ENCODE data around the gene SMARCD3. TPM values are rescaled to one million over a fixed set of nuclear protein-coding genes. Genes with fewer than 3 reads are reported as not detected.

The SMARCD3 gene
- total and polyA plus RNA-seq, 2 of the 4 experiments (the other 2 are of a cell fraction): 37.5 to 48.5 TPM

DNA sequence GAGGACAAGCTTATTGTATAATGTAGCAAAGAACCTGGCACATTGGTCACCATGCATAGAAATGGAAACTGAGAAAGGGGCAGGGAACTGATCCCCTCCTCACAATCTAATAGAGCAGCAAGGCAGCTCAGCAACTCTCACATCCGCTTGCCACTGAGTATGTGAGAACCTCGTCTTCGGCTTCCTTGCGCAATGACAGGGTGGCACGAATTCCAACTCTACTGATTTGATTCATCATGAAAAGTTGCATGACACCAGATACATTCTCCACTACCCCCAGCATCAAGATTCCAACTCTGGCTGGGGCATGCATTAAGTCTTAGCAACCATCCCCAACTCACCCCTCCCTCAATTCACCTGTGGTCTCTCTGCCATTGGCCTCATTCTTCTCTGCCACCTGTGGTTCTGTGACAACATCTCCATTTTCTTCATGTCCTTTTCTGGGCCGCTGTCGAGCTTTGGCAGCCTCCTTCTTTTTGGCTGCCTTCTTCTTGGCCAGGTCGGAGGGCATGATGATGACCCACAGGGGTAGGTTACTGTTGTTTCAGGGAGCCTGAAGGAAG is 22.5 kb downstream of the SMARCD3 start:
- Histone ChIP-seq H3K9me3 (ENCODE audit: control insufficient read depth, insufficient read depth, low read length) (no peaks in the 10 kb centered on the region), H2BK120ac (ENCODE audit: low read depth, low read length) (no peak overlapping the region), H3K4ac (ENCODE audit: low read depth, low read length) (peak overlapping the region; percentile 47; the same call in 1 of the 2 replicates), H2AK5ac (ENCODE audit: low read depth, low read length) (peak overlapping the region; percentile 37; the same call in 1 of the 2 replicates), H3K27ac (ENCODE audit: insufficient read depth, low read length) (peak overlapping the region; percentile 62; the same call in 1 of the 2 replicates), H3K36me3 (ENCODE audit: control insufficient read depth, insufficient read depth, low read length) (peaks cover 29% of the 10 kb centered on the region), H3K79me1 (ENCODE audit: low read depth in 1 of 2, low read length in 2 of 2) (peaks cover 15 to 37% of the 10 kb centered on the region in 2 experiments), H3K23ac (ENCODE audit: low read depth, low read length) (peak overlapping the region; percentile 18; the same call in 1 of the 2 replicates), H4K20me1 (ENCODE audit: insufficient read depth, low read length) (no peaks in the 10 kb centered on the region), H2BK5ac (ENCODE audit: low read depth, low read length, poor library complexity, severe bottlenecking) (no peak overlapping the region), H3K14ac (replicated peaks; ENCODE audit: low read depth, low read length) (0 out of 2 replicates have a peak overlapping the region, but pooled peaks have one; percentile 23), H4K8ac (ENCODE audit: low read depth in 2 of 2, low read length in 2 of 2) (peak overlapping the region; percentile 75 to 84), H3K56ac (ENCODE audit: extremely low read depth, insufficient read depth, low read length) (no peak overlapping the region), H3K9ac (ENCODE audit: low read depth, low read length) (peak overlapping the region; percentile 84), H4K91ac (ENCODE audit: insufficient read depth, low read depth, low read length) (peak overlapping the region; percentile 23; the same call in 1 of the 2 replicates), H2BK20ac (ENCODE audit: low read depth, low read length) (no peak overlapping the region), H3K9me1 (ENCODE audit: insufficient read depth, low read length) (peaks cover 4% of the 10 kb centered on the region), H2AFZ (replicated peaks; ENCODE audit: low read length, poor library complexity) (no peak overlapping the region), H4K5ac (ENCODE audit: low read depth, low read length) (no peak overlapping the region), H3K4me2 (ENCODE audit: low read depth, low read length) (peak overlapping the region; percentile 92), H2AK9ac (replicated peaks; ENCODE audit: low read depth, low read length, poor library complexity) (peak overlapping the region; percentile 93), H3K4me1 (ENCODE audit: control insufficient read depth, insufficient read depth, low read length) (peaks cover 7% of the 10 kb centered on the region), H3K4me3 (ENCODE audit: insufficient read depth, low read depth, low read length) (peak overlapping the region; percentile 84), H3K18ac (ENCODE audit: low read depth, low read length) (no peak overlapping the region), H3K27me3 (ENCODE audit: control insufficient read depth, insufficient read depth, low read length) (no peaks in the 10 kb centered on the region), H2BK15ac (ENCODE audit: low read depth, low read length) (no peak overlapping the region)
- DNase-seq (no peak), ATAC-seq (ENCODE audit: low read depth) (no peak)
- no CpG with 5 or more reads among the region's 8 CpGs for WGBS, 2 experiments (ENCODE audit: extremely low coverage in 2 of 2, insufficient read length in 1 of 2)
- CTCF ChIA-PET: no interaction called here
- TF ChIP-seq MXI1 (IDR thresholded peaks at IDR 0.05; ENCODE audit: borderline replicate concordance, low read depth, low read length): no peak
- TF ChIP-seq RAD21 (IDR thresholded peaks at IDR 0.05; ENCODE audit: low read length): no peak
- TF ChIP-seq BHLHE40 (IDR thresholded peaks at IDR 0.05; ENCODE audit: low read depth, low read length): no peak
- TF ChIP-seq, protein P1, sequence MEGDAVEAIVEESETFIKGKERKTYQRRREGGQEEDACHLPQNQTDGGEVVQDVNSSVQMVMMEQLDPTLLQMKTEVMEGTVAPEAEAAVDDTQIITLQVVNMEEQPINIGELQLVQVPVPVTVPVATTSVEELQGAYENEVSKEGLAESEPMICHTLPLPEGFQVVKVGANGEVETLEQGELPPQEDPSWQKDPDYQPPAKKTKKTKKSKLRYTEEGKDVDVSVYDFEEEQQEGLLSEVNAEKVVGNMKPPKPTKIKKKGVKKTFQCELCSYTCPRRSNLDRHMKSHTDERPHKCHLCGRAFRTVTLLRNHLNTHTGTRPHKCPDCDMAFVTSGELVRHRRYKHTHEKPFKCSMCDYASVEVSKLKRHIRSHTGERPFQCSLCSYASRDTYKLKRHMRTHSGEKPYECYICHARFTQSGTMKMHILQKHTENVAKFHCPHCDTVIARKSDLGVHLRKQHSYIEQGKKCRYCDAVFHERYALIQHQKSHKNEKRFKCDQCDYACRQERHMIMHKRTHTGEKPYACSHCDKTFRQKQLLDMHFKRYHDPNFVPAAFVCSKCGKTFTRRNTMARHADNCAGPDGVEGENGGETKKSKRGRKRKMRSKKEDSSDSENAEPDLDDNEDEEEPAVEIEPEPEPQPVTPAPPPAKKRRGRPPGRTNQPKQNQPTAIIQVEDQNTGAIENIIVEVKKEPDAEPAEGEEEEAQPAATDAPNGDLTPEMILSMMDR (conservative IDR thresholded peaks at IDR 0.05; ENCODE audit: low read depth, low read length): no peak
- no peak for TF ChIP-seq MAFK (IDR thresholded peaks at IDR 0.05; ENCODE audit: low read depth, low read length)
- TF ChIP-seq, protein P2, sequence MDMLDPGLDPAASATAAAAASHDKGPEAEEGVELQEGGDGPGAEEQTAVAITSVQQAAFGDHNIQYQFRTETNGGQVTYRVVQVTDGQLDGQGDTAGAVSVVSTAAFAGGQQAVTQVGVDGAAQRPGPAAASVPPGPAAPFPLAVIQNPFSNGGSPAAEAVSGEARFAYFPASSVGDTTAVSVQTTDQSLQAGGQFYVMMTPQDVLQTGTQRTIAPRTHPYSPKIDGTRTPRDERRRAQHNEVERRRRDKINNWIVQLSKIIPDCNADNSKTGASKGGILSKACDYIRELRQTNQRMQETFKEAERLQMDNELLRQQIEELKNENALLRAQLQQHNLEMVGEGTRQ (IDR thresholded peaks at IDR 0.05; ENCODE audit: low read depth, low read length): no peak
- peak; percentile 93 for TF ChIP-seq CEBPB (IDR thresholded peaks at IDR 0.05; ENCODE audit: low read depth, low read length)
- no peak for TF ChIP-seq NFE2L2 (IDR thresholded peaks at IDR 0.05; ENCODE audit: low read depth, low read length)
- in situ Hi-C loops (cut with MboI; ENCODE audit: low sequenced_read_pairs) (no loop called here), intact Hi-C loops (cut with micrococcal nuclease) (no loop called here), dilution Hi-C loops (cut with HindIII; ENCODE audit: low sequenced_read_pairs, unreplicated experiment) (no loop called here)
- no TSS peak for BruUV-seq (replicated peaks)
- POLR2A ChIA-PET (ENCODE audit: unreplicated experiment): no interaction called here
